DND-41 (cell line): ENCODE measurements around the gene DNAJC17.

Experiments used
- EZH2 ChIP-seq: IDR thresholded peaks from 3 replicates; pipeline ENCODE4 v1.6.1; 2012; ENCODE audit warnings: borderline replicate concordance, low read depth, mild to moderate bottlenecking, moderate library complexity, low read length, inconsistent platforms; ENCODE audit not compliant: severe bottlenecking
- TF ChIP-seq, protein P1 (sequence below): IDR thresholded peaks from 2 replicates; pipeline ENCODE4 v1.5.1; 2012; ENCODE audit warnings: borderline replicate concordance, low read length, moderate library complexity, mild to moderate bottlenecking; ENCODE audit not compliant: poor library complexity, severe bottlenecking; ENCODE audit errors: extremely low read depth

DNA sequence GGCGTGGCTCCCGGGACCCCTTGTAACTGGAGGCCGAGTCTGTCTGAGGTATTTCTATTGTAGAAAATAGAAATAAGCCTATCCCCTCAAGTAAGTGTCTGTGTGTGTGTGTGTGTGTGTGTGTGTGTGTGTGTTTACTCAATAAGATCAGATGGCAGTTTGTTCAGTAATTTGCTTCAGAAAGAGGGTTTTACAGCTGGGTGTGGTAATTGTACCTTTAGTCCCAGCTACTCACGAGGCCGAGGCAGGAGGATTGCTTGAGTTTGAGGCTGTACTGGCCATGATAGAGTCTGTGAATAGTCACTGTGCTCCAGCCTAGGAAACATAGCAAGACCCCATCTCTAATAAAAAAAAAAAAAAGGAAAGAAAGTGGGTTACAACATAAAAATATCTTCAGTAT is 45.3 kb upstream of the DNAJC17 start:
- TF ChIP-seq, protein P1, sequence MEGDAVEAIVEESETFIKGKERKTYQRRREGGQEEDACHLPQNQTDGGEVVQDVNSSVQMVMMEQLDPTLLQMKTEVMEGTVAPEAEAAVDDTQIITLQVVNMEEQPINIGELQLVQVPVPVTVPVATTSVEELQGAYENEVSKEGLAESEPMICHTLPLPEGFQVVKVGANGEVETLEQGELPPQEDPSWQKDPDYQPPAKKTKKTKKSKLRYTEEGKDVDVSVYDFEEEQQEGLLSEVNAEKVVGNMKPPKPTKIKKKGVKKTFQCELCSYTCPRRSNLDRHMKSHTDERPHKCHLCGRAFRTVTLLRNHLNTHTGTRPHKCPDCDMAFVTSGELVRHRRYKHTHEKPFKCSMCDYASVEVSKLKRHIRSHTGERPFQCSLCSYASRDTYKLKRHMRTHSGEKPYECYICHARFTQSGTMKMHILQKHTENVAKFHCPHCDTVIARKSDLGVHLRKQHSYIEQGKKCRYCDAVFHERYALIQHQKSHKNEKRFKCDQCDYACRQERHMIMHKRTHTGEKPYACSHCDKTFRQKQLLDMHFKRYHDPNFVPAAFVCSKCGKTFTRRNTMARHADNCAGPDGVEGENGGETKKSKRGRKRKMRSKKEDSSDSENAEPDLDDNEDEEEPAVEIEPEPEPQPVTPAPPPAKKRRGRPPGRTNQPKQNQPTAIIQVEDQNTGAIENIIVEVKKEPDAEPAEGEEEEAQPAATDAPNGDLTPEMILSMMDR: no peak
- TF ChIP-seq EZH2: no peak
